ENCODE results near the gene SCN2B. TPM values are rescaled to one million over a fixed set of nuclear protein-coding genes. Genes with fewer than 3 reads are reported as not detected.

The SCN2B gene
- total and polyA plus RNA-seq, 10 of the 15 experiments (the other 5 are each of a cell fraction or from before 2014, with no cell fraction given), result 0.01 TPM; not detected in 9

DNA sequence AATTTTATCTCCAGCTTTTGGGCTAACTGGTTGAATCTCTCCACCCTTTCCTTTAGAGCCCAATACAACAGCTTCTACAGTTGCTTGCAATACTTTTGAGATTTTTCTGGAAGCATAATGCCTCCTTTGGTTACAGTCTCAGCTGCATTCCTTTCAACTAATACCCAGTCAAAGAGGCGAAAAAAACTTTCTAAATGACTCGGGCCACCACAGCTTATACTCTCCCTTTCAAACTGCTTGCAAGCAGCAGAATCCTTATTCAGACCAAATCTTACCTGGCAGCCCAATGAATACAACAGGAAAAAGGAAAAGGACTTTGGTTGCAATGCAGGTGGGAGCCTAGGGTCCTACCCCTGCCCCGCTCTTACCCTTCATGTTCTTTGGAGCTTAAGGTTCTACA, 32.6 kb upstream of the SCN2B start:
- RAD21 ChIA-PET (ENCODE audit: unreplicated experiment), result interaction anchor here (2.4 kb wide), 1 partner anchor 11 kb away, joined by 11 read pairs; no protein-coding TSS in a partner anchor
- no peak overlapping the region for H3K4me2 ChIP-seq (ENCODE audit: control insufficient read depth, insufficient read depth)
- H3K9ac ChIP-seq (ENCODE audit: control insufficient read depth, insufficient read depth, low read length), result no peak overlapping the region
- BruUV-seq (replicated peaks), result no TSS peak
- SMC1A ChIA-PET (ENCODE audit: uncharacterized antibody, unreplicated experiment), result interaction anchor here (1.1 to 2.6 kb wide), 6 partner anchors 9 to 43 kb away, joined by 3 to 12 read pairs (median 5); partner anchors contain the start of genes JAML and MPZL3
- H2AFZ ChIP-seq (ENCODE audit: control insufficient read depth, low read depth, low read length), result no peak overlapping the region
- DNase-seq (ENCODE audit: low read depth, low spot score) (no peak), ATAC-seq (no peak), FAIRE-seq (no peak)
- no peaks in the 10 kb centered on the region for H3K36me3 ChIP-seq (ENCODE audit: control insufficient read depth in 2 of 2, insufficient read depth in 2 of 2, low read length in 1 of 2)
- TF ChIP-seq, protein P1, sequence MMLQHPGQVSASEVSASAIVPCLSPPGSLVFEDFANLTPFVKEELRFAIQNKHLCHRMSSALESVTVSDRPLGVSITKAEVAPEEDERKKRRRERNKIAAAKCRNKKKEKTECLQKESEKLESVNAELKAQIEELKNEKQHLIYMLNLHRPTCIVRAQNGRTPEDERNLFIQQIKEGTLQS (IDR thresholded peaks at IDR 0.05; ENCODE audit: borderline replicate concordance, extremely low read depth, low read depth, low read length), result no peak
- 0 out of 2 replicates have a peak, but pooled peaks have one; percentile 11 for TF ChIP-seq JUNB (IDR thresholded peaks at IDR 0.05)
- POLR2A ChIA-PET, result interaction anchor here (0.6 to 1.8 kb wide), 3 partner anchors 14 to 30 kb away, joined by 3 to 4 read pairs (median 3); no protein-coding TSS in a partner anchor
- H3K4me1 ChIP-seq (ENCODE audit: control insufficient read depth, insufficient read depth, low read length), result peaks cover 11% of the 10 kb centered on the region
- CTCF ChIA-PET, result interaction anchor here (0.7 to 2.4 kb wide), 6 partner anchors 10 to 142 kb away, joined by 3 to 10 read pairs (median 4); partner anchors contain the start of gene MPZL3
- in situ Hi-C loops (cut with MboI) (no loop called here), intact Hi-C loops (cut with micrococcal nuclease; ENCODE audit: unreplicated experiment) (no loop called here)
- no peaks in the 10 kb centered on the region for H4K20me1 ChIP-seq (ENCODE audit: control insufficient read depth, insufficient read depth)
- no peak overlapping the region for H3K4me3 ChIP-seq
- no peaks in the 10 kb centered on the region; the same call in 2 of the 3 replicates for H3K9me3 ChIP-seq (replicated peaks; ENCODE audit: control insufficient read depth, insufficient read depth, low read length)
- H3K27ac ChIP-seq (ENCODE audit: control insufficient read depth, insufficient read depth), result no peak overlapping the region
- no peaks in the 10 kb centered on the region for H3K79me2 ChIP-seq (ENCODE audit: control insufficient read depth, insufficient read depth, low read length)
- H3K27me3 ChIP-seq (replicated peaks in 1 of 2; ENCODE audit: control insufficient read depth in 2 of 2, insufficient read depth in 2 of 2, low read length in 1 of 2), result no peaks in the 10 kb centered on the region
- WGBS (ENCODE audit: insufficient coverage, insufficient replicate concordance, low lambda C conversion rate, missing lambda C conversion rate), result 13% methylated on average over 3 of the region's 3 CpGs

DNA sequence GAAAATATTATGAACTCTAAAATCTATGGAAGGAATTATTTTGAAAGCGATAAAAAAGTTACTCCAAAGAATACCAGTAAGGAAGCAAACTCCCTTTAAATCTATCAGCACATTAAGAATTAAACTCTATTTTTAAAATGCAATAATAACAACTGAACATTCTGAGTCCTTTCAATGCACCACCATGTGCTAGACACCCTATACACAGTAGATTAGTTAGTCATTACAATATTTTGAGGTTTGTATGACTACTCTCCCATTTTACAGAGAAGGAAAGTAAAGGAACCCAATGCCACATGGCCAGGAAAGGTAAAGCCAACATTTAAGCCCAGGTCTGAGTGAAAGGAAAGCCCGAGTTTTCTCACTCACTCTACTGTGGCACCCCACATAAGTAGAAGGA, 30.6 kb upstream of the SCN2B start:
- Histone ChIP-seq H3K36me3 (ENCODE audit: control insufficient read depth in 2 of 2, insufficient read depth in 2 of 2, low read length in 1 of 2) (no peaks in the 10 kb centered on the region; a peak in 1 of 4 replicates), H3K4me1 (ENCODE audit: control insufficient read depth, insufficient read depth, low read length) (peaks cover 6% of the 10 kb centered on the region; the same call in 1 of the 2 replicates), H4K20me1 (ENCODE audit: control insufficient read depth, insufficient read depth) (no peaks in the 10 kb centered on the region), H3K4me2 (ENCODE audit: control insufficient read depth, insufficient read depth) (no peak overlapping the region), H3K27me3 (replicated peaks in 1 of 2; ENCODE audit: control insufficient read depth in 2 of 2, insufficient read depth in 2 of 2, low read length in 1 of 2) (no peaks in the 10 kb centered on the region), H3K9me3 (replicated peaks; ENCODE audit: control insufficient read depth, insufficient read depth, low read length) (no peaks in the 10 kb centered on the region; the same call in 2 of the 3 replicates), H3K27ac (ENCODE audit: control insufficient read depth, insufficient read depth) (no peak overlapping the region), H3K79me2 (ENCODE audit: control insufficient read depth, insufficient read depth, low read length) (no peaks in the 10 kb centered on the region), H3K4me3 (no peak overlapping the region), H2AFZ (ENCODE audit: control insufficient read depth, low read depth, low read length) (no peak overlapping the region), H3K9ac (ENCODE audit: control insufficient read depth, insufficient read depth, low read length) (no peak overlapping the region)
- no TSS peak for BruUV-seq (replicated peaks)
- ChIA-PET CTCF (interaction anchor here (1.0 to 1.1 kb wide), 2 partner anchors 8 to 9 kb away, joined by 4 to 5 read pairs; no protein-coding TSS in a partner anchor), SMC1A (ENCODE audit: uncharacterized antibody, unreplicated experiment) (interaction anchor here (0.8 kb wide), 1 partner anchor 191 kb away, joined by 3 read pairs; no protein-coding TSS in a partner anchor), RAD21 (ENCODE audit: unreplicated experiment) (interaction anchor here (2.1 to 2.4 kb wide), 2 partner anchors 8 to 9 kb away, joined by 8 to 11 read pairs; no protein-coding TSS in a partner anchor), POLR2A (interaction anchor here (0.7 kb wide), 1 partner anchor 8 kb away, joined by 3 read pairs; no protein-coding TSS in a partner anchor)
- intact Hi-C loops (cut with micrococcal nuclease; ENCODE audit: unreplicated experiment) (no loop called here), in situ Hi-C loops (cut with MboI) (no loop called here)
- no peak for DNase-seq (ENCODE audit: low read depth, low spot score)
- no peak for FAIRE-seq
- peak; percentile 31; the same call in 2 of the 3 replicates for ATAC-seq
- 47% methylated on average over 2 of the region's 2 CpGs for WGBS (ENCODE audit: insufficient coverage, insufficient replicate concordance, low lambda C conversion rate, missing lambda C conversion rate)
- TF ChIP-seq JUND (IDR thresholded peaks at IDR 0.05; ENCODE audit: low read depth, low read length) (no peak), MEF2A (IDR thresholded peaks at IDR 0.05; ENCODE audit: insufficient read depth, low read depth, low read length) (no peak), EED (IDR thresholded peaks at IDR 0.05; ENCODE audit: low read depth) (no peak)
- TF ChIP-seq, protein P2, sequence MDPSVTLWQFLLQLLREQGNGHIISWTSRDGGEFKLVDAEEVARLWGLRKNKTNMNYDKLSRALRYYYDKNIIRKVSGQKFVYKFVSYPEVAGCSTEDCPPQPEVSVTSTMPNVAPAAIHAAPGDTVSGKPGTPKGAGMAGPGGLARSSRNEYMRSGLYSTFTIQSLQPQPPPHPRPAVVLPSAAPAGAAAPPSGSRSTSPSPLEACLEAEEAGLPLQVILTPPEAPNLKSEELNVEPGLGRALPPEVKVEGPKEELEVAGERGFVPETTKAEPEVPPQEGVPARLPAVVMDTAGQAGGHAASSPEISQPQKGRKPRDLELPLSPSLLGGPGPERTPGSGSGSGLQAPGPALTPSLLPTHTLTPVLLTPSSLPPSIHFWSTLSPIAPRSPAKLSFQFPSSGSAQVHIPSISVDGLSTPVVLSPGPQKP (IDR thresholded peaks at IDR 0.05; ENCODE audit: low read depth, low read length), result no peak
- TF ChIP-seq, protein P3, sequence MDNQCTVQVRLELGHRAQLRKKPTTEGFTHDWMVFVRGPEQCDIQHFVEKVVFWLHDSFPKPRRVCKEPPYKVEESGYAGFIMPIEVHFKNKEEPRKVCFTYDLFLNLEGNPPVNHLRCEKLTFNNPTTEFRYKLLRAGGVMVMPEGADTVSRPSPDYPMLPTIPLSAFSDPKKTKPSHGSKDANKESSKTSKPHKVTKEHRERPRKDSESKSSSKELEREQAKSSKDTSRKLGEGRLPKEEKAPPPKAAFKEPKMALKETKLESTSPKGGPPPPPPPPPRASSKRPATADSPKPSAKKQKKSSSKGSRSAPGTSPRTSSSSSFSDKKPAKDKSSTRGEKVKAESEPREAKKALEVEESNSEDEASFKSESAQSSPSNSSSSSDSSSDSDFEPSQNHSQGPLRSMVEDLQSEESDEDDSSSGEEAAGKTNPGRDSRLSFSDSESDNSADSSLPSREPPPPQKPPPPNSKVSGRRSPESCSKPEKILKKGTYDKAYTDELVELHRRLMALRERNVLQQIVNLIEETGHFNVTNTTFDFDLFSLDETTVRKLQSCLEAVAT (IDR thresholded peaks at IDR 0.05), result no peak
